Medulla oblongata (tissue), 1 donor: ENCODE results near the gene AOPEP.

Source experiments
- DNase-seq: peaks from one replicate; pipeline ENCODE4 v3.0.0-alpha.2; 2015; ENCODE audit errors: extremely low spot score

Gene AOPEP

GRCh38 chr9:94896512-94896911 lies 170.0 kb downstream of the AOPEP start:
- DNase-seq: no peak

- no peak for DNase-seq
Observed at GRCh38 chr9:94899464-94900221, 173.1 kb downstream of the AOPEP start.

GRCh38 chr9:94900222-94901018 lies 173.9 kb downstream of the AOPEP start:
- DNase-seq: no peak

- DNase-seq: no peak
Observed at GRCh38 chr9:94901019-94901363, 174.5 kb downstream of the AOPEP start.

- peak; percentile 39 for DNase-seq
Observed at GRCh38 chr9:94903961-94904421, 177.5 kb downstream of the AOPEP start.

- DNase-seq: peak; percentile 86
Observed at GRCh38 chr9:94904806-94905205, 178.3 kb downstream of the AOPEP start.

- DNase-seq: peak; percentile 47
Observed at GRCh38 chr9:94905606-94906005, 179.1 kb downstream of the AOPEP start.

GRCh38 chr9:94906181-94906580 lies 179.7 kb downstream of the AOPEP start:
- no peak for DNase-seq

- no peak for DNase-seq
Observed at GRCh38 chr9:94906713-94907112, 180.2 kb downstream of the AOPEP start.

- no peak for DNase-seq
Observed at GRCh38 chr9:94907264-94907936, 180.9 kb downstream of the AOPEP start.

GRCh38 chr9:94908011-94908563 lies 181.6 kb downstream of the AOPEP start:
- peak; percentile 52 for DNase-seq

GRCh38 chr9:94908583-94909249 lies 182.2 kb downstream of the AOPEP start:
- DNase-seq: no peak

- no peak for DNase-seq
Observed at GRCh38 chr9:94909250-94909894, 182.9 kb downstream of the AOPEP start.

GRCh38 chr9:94909965-94910730 lies 183.6 kb downstream of the AOPEP start:
- DNase-seq: no peak

- peak; percentile 74 for DNase-seq
Observed at GRCh38 chr9:94911211-94911610, 184.7 kb downstream of the AOPEP start.

GRCh38 chr9:94911986-94912635 lies 185.6 kb downstream of the AOPEP start:
- DNase-seq: no peak

- DNase-seq: peak; percentile 30
Observed at GRCh38 chr9:94912700-94913249, 186.3 kb downstream of the AOPEP start.

GRCh38 chr9:94913550-94913949 lies 187.1 kb downstream of the AOPEP start:
- DNase-seq: peak; percentile 86
